Astrocyte (in vitro differentiated cells and primary cell): ENCODE results near the gene CEP104.

Source experiments
- EZH2 ChIP-seq: IDR thresholded peaks from 2 replicates; pipeline ENCODE4 v1.6.1; 2012; ENCODE audit warnings: mild to moderate bottlenecking, low read length, inconsistent platforms; ENCODE audit not compliant: insufficient read depth
- TF ChIP-seq, protein P1 (sequence below): IDR thresholded peaks from 2 replicates; pipeline ENCODE4 v1.5.1; 2011; ENCODE audit warnings: low read depth, mild to moderate bottlenecking, inconsistent platforms, low read length, moderate library complexity; ENCODE audit not compliant: insufficient read depth

GRCh38 chr1:3777078-3777547 lies 79.9 kb downstream of the CEP104 start:
- TF ChIP-seq, protein P1, sequence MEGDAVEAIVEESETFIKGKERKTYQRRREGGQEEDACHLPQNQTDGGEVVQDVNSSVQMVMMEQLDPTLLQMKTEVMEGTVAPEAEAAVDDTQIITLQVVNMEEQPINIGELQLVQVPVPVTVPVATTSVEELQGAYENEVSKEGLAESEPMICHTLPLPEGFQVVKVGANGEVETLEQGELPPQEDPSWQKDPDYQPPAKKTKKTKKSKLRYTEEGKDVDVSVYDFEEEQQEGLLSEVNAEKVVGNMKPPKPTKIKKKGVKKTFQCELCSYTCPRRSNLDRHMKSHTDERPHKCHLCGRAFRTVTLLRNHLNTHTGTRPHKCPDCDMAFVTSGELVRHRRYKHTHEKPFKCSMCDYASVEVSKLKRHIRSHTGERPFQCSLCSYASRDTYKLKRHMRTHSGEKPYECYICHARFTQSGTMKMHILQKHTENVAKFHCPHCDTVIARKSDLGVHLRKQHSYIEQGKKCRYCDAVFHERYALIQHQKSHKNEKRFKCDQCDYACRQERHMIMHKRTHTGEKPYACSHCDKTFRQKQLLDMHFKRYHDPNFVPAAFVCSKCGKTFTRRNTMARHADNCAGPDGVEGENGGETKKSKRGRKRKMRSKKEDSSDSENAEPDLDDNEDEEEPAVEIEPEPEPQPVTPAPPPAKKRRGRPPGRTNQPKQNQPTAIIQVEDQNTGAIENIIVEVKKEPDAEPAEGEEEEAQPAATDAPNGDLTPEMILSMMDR: no peak
- no peak for TF ChIP-seq EZH2
